SH-SY5Y (cell line): ENCODE results near the gene HLA-DOB.

ENCODE experiments used
- GATA2 ChIP-seq: IDR thresholded peaks from 2 replicates; pipeline ENCODE4 v1.6.1; 2011; ENCODE audit warnings: mild to moderate bottlenecking, low read depth, low read length
- GATA3 ChIP-seq: IDR thresholded peaks from 2 replicates; pipeline ENCODE4 v1.6.1; 2011; ENCODE audit warnings: low read depth, mild to moderate bottlenecking, low read length, moderate library complexity

GRCh38 chr6:32851025-32851424, 34.2 kb upstream of the HLA-DOB start:
- no peak for TF ChIP-seq GATA2
- TF ChIP-seq GATA3 = no peak
